Panc1 (cell line): ENCODE results near the gene CDH15.

ENCODE experiments used
- CTCF ChIP-seq: fragments of 450-650 bp; IDR thresholded peaks from 2 replicates; pipeline ENCODE4 v1.5.1; 2017; ENCODE audit warnings: mild to moderate bottlenecking
- POLR2AphosphoS5 ChIP-seq: IDR thresholded peaks from 2 replicates; pipeline ENCODE4 v1.6.1; 2012; ENCODE audit warnings: mild to moderate bottlenecking, low read depth, low read length, moderate library complexity
- TCF7L2 ChIP-seq: IDR thresholded peaks from 2 replicates; pipeline ENCODE4 v1.6.1; 2011; ENCODE audit warnings: mild to moderate bottlenecking, low read depth, low read length, inconsistent platforms

GRCh38 chr16:89167425-89167941 lies 4.1 kb upstream of the CDH15 start:
- TF ChIP-seq CTCF (peak; percentile 81), POLR2AphosphoS5 (no peak; the same call in 1 of the 2 replicates), TCF7L2 (no peak)
